Activated CD4-positive, alpha-beta T cell treated with anti-CD3 and anti-CD28 coated beads for 4 hours (primary cell): Measurements from ENCODE around the gene NPAS3.

ENCODE experiments used
- DNase-seq, 2 donors: peaks; one replicate each; pipeline ENCODE4 v3.0.0-alpha.2; 2020

The NPAS3 gene

DNA sequence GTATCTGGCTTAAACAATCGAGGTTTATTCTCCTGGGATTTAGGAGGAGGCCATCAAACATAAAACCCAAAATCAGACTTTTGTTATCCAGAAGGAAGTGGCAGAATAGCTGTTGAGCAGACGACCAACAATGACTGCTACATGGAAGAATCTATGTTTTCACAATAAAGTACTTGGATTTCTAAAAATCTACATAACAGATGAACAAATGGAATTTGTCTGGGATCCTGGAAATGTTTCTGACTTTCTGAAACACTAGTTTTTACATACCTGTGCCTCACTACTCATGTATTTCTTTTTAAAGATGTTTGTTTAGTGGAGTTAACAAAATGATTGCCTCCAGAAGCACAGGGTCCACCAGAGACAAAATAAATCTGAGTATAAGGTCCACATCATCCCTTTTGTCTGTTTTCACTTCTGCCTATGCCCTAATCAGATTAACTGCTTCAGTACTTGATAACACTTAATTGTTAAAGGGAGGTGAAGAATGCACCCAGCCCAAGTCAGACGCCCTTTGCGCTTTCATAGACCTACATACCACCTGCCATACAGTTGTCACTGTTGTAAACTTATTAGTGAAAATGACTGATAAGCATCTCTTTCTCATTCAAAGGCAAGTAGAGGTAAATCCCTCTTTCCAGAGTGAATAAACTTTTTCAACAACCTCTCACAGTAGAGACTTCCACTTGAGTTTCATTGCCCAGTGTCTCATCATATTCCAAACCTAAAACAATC lies 847.6 kb downstream of the NPAS3 start:
- no peak for DNase-seq

DNA sequence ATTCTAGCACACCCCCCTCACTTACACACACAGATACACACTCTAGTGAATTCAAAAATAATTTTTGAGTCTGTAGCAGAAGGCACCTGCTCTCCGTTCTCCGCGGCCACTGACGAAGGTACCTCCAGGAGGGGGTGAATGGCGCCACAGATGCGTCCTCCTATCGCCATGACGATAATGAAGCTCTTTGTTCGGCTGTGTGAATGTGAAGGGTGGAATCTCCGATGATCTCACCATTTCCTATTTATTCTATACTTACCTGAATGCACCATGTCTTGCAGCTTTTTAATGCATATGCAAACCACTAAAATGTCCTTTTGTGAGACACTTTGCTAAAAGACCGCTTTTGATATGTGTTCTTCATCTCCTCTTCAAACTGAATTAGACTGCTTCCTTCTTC lies 849.5 kb downstream of the NPAS3 start:
- no peak for DNase-seq

DNA sequence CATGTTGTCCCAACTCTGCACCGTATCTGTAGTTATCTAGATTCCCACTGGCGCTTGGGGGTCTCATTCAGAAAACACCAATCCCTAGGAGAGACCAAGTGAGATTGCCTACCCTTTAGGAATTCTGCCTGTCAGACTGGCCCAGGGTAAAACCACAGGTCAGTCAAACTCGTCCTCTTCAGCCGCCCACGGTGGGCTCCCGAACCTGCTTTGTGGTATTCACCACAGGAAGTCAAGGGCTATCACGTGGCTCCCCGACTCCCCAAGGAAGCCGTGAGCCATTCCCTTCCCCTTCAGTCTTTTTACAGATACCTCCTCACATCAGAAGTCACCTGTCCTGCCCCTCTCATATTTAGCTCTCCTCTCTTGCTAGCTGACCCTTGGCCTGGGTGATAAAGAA lies 852.3 kb downstream of the NPAS3 start:
- no peak for DNase-seq

DNA sequence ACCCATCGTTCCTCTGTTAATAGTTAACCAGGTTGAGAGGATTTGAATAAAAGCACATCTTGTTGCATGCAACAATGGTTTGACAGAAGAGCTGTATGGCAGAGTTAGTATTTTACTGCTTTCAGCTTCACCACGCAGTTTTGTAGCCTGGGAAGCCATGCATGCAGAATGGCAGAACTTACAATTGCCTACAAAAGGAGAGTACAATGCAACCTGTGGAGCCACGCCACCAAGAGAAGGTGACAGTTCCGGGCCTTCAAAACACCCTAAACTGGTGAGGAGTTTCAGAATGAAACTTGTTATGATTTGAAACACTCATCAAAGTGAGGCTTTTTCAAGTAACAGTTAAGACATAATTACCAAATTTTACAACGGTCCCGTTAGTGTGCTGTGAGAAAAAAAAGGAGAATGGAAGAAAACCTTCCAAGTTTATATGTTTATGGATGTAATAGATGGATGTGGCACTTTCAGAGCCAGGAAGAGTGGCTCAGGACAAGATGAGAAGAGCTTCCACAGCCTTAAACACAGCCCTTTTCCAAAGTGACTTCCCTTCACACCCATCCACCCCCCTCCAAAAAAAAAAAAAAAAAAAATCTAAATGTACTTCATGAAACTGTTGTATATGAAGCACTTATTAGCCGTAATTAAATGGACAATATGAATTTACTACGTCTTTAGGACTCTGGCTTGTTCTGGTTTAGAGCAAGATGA lies 853.5 kb downstream of the NPAS3 start:
- DNase-seq = no peak

DNA sequence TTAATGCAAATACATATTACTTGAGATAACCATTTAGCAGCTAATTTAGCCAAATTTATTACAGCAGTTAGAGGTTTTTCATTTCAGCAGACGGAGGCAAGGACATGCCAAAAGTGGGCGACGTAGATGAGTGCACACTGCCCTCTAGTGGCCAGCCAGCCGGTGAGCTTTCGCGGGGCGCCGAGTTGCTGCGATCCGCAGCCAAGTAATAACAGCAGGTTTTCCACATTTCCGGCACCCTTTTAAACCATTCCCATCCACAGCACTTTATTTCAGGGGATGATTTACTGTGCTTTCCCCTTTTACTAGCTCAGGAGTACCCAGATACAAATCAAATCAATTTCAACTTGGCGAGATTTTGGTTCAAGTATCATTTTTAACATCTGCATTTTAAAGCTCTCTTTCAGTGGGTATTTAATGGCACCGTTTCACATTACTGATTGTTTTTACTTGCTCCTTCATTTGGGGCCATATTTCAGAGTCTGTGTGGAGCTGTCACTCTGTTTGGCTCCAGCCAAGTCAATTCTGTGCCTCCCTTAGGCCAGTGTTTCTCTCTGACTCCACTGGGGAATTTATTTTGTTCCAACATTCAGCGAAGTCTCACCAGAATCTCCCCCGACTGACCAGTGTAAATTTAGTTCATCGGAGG lies 854.2 kb downstream of the NPAS3 start:
- peak; percentile 49 to 60 for DNase-seq

DNA sequence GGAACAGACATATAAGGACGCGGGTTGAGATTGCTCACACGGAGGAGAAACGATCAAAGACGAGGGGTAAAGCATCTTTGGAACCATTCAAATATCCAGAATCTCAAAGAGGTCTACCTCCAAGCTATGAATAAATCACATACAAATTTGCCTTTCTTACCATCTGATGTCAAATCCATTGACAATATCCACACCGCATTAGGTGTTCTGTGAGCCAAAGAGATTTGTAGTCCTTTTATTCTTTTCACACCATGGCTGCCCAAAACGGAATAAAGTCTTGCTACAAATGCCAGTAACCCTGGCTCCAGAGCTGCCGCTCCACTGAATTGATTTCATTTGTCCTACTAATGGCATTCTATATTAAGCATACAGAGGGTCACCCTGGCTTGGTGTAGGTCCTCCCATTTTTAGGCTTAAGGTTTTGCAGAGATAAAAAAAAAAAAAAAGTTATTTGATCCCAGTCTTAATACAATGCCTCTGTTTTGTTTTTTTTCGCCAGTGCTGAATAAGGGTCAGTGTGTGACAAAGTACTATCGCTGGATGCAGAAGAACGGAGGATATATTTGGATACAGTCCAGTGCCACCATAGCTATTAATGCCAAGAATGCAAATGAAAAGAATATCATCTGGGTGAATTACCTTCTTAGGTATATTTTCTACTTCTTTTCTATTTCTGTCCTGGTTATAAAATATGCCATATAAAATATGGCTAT lies 854.9 kb downstream of the NPAS3 start:
- DNase-seq = no peak

DNA sequence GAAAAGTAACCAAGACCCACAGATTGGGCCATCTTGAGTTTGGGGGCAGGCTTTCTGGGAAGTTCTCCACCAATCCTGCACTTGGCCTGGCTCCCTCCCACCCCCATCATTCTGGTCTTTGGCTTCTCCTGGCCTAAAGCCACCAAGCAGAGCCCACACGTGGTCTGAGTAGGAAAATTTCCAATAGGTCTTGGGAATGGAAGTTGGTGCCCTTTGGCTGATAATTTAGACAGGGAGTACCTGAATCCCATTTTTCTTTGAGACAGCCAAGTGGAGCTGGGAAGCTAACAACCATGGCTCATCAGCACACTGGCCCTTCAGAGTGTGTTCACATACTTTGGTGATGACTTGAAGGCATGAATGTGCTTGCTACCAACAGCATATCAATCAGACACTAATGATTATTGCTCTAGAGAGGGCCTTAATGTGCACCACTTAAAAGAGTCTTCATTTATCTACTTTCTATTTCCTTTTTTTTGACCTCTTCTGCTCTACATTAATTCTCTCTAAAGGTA lies 856.2 kb downstream of the NPAS3 start:
- DNase-seq = no peak

DNA sequence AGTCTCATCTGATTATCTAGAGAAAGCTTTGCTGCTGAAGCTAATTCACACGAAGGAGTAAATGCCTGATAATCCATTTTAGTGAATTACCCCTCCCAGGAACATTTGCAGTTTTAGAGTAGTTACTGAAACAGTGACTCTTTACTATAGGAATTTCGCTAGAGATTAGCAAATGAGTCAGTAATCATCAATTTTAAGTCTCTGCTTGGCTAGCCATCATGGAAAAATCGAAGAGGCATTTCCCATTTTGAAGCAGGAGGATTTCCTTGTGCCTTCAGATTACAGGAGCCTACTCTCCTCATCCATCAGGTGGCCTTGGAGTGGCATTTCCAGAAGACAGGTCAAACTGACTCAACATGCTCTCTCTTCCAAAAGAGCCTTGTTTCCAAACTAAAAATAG lies 857.7 kb downstream of the NPAS3 start:
- DNase-seq = no peak

DNA sequence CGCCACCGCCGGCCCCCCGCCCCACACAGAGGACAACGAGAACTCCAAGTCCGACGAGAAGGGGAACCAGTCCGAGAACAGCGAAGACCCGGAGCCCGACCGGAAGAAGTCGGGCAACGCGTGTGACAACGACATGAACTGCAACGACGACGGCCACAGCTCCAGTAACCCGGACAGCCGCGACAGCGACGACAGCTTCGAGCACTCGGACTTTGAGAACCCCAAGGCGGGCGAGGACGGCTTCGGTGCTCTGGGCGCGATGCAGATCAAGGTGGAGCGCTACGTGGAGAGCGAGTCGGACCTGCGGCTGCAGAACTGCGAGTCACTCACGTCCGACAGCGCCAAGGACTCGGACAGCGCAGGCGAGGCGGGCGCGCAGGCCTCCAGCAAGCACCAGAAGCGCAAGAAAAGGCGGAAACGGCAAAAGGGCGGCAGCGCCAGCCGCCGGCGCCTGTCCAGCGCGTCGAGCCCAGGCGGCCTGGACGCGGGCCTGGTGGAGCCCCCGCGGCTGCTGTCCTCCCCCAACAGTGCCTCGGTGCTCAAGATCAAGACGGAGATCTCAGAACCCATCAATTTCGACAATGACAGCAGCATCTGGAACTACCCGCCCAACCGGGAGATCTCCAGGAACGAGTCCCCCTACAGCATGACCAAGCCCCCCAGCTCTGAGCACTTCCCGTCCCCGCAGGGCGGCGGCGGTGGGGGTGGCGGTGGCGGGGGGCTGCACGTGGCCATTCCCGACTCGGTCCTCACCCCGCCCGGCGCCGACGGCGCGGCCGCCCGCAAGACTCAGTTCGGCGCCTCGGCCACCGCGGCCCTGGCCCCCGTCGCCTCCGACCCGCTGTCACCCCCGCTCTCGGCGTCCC lies 861.3 kb downstream of the NPAS3 start:
- DNase-seq = no peak

DNA sequence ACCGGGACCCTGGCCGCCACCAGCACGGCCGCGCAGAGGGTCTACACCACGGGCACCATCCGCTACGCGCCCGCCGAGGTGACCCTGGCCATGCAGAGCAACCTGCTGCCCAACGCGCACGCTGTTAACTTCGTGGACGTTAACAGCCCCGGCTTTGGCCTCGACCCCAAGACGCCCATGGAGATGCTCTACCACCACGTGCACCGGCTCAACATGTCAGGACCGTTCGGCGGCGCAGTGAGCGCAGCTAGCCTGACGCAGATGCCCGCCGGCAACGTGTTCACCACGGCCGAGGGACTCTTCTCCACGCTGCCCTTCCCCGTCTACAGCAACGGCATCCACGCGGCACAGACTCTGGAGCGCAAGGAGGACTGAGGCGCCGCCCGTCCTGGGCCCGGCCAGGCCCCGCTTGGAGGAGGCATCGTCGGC lies 862.1 kb downstream of the NPAS3 start:
- DNase-seq = no peak

DNA sequence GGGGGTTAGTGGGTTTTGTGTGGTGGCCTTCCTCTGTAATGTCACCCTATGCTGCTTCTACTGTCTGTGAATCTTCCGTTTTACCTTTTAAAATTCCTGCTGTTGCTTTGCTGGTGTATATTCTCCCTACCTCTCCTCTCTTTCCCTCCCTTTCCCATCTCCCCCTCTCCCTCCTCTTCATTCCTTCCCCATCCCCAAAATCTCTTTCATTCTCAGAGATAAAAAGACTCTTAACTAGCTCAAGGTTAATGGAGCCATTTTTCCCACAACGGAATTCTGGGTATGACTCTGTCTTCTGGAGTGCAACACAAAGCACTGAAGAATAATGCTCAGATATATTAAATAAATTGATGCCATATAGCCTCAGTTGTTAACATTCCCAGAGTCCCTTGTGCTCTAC lies 864.1 kb downstream of the NPAS3 start:
- no peak for DNase-seq

DNA sequence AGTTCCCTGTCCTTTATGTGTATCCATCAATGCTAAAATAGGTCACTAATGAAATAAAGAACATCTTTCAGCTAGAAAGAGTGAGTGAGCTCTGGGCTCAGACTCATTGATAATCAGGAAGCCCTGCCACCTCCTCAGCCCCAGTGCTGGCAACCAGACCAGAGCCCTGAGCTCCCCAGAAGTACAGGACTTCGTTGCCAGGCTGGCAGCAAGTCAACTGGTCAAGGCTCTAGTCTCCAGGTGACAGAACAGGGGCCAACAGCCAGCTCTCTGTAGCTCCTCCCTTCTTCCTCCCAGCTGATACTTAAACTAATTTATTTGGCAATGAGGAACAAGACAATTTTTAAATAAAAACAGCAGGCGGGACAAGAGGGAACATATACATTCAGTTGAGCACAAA lies 866.9 kb downstream of the NPAS3 start:
- DNase-seq = no peak

DNA sequence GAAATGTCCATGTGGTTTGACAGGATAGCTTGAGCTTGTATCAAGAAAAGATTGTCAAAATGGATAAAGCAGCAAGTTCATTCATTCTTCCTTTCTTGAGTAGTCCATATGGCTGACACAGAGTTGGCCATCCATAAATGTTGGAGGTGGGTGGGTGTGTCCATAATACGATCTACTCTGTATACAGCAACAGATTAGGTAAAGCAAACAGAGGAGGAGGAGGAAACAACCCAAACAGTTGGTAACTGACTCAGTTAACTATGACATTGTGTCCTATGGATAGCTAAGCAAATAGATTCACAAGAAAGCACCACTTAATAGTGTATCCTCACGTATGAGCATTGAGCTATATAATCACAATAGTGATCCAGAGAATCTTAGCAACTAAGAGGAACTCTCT lies 868.2 kb downstream of the NPAS3 start:
- DNase-seq = no peak

DNA sequence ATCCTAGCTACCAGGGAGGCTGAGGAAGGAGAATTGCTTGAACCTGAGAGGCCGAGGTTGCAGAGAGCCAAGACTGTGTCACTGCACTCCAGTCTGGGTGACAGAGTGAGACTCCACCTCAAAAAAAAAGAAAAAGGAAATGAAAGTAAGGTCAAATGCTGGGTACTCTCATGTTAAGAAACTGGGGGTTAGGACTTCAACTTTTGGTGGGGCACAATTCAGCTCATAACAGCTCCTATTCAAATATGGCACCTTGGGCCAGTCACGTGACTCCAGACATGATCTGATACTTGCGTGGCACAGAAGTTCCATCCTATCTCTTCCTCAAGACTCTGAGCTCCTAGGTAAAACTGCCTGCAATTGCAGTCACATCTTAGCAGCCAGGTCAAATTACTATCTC lies 869.5 kb downstream of the NPAS3 start:
- no peak for DNase-seq

DNA sequence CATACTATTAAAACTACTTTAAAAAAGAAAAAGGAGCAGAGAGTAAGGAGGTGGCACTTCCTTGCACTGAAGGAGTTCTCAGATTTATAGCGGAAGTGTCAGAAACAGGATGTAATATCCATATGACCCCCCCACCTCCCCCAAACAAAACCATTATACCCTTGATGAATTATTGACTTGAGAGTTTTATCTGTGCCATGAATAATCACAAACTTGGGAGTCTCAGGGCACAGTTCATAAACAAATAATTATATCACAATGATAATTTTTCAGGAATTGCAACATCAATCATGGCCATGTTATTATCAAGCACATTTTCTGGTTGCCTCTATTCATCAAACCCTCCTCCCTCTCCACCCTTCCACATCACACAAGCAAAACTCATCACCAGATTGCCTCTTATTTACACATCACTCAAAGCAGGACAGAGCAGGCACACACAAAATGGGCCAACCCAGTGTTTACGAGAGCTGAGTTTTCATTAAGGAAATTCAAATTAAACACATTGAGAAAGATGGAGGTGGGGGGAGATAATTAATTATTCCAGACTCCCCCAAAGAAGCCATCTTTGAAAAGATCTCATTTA lies 870.8 kb downstream of the NPAS3 start:
- no peak for DNase-seq

DNA sequence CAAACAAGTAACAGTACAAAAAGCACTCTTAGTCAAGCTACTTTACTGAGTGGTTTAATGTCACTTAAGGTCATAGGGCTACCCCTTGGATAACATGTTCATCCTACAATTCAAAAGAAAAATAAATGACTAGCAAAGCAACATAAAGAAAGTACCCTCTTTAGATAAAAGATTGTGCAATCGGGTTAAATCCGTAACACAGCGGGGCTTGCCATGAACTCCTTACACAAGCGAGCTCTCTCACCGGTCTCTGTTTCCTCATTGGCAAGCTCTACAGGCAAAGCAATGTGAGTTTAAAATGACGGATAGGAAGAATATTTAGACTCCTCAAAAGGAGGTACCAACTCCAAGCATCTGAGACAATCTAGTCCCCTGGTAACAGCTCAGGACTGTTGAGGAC lies 871.6 kb downstream of the NPAS3 start:
- DNase-seq = no peak

DNA sequence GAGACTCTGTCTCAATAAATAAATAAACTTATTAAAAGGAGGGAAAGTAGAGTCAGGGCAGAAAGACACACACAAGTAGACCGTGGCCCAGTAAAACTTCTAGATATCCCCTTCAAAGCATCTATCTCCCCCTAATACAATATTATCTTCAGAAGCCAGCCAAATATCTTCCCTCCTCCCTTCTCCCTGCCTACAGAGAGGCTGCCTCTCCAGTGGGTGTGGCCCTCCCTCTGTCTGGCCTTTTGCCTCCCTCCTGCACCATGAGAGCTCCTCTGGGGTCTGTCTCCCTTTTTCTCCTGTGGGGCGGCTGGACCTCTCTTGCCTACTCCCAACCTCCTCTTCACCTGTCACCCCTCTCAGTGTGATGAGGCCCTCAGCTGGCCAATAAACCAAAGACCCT lies 873.0 kb downstream of the NPAS3 start:
- no peak for DNase-seq

DNA sequence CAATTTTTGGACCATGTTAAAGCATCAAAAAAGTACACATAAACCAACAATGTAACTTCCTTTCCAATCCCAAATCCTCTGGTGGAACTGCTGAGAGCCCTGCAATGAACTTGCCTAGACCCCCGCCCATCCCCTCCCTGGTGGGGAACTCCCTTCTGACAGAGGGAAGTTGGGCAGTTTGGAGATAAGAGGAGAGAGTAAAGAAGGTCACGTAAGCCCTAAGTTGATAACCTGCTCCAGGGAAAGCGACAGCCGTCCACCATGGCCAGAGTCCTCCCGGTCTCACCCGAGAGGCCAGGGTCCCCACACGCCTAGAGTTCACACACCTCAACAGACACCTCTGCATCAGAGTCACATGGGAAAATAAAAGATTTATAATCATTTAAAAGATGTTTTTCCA lies 873.5 kb downstream of the NPAS3 start:
- no peak for DNase-seq

DNA sequence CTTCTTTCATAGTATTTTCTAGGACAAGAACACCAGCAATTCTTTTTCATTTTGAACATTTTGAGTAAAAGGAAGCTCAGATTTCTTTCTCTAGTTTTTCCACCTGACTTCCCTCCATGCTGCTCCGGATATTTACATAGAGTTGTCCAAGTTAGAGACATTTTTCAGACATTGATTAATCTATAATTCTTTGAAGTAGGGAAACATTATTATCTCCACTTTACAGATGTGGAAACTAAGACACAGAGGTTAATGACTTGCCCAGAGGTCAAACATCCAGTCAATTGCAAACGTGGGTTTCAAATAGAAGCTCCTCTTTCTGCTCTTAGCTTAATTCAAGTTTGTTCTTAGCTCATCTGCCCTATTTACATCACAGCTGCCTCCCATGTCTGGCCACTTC lies 873.9 kb downstream of the NPAS3 start:
- no peak for DNase-seq

DNA sequence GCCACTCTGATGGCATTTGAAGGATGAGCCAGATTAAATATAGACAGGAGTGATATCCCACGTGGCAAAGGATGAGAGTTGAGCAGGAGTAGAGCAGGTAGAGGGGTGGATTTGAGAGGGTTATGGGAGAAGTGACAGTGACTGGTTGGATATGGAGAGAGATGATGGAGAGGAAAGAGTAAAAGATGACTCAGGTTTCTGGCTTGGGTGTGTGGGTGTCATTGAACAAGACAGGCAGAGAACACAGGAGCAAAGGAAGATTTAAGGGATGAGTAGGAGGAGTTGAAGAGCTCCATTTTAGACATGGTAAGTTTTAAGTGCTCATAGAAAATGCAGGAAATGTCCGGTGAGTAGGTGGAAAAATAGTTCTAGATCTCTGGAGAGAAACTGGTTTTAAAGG lies 875.3 kb downstream of the NPAS3 start:
- DNase-seq = no peak

DNA sequence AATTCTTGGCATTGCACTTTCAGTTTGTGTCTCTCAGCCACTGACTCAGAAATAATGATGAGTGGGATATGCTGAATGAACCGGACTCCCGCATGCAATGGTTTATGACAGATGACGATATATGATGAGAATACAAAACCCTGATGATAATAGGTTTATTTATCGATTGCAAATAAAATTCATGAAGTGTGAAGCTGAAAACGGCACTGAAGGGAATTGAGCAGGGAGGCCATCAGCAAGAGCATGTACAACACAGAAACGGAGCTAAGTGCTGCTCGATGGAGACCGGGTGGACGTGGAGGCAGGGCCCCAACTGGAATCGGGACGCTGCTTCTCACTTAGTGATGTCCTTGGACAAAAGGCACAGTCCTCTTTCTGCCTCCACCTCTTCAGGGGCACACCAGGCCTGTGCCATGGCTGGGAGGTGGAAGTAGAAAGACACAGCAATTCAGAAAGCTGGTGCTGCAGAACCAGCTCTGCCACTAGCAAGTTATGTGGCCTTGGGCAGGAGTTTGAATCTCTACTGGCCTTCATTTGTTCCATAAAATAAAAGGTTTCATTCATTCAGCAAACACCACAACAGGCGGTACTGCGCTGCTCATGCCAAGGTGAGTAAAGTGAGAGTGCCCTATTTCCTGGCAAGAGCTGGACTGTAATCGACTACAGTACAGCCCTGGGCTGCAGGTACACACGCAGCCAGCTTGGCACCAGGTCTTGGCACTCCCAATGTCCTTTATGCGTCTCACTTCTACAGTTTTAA lies 895.2 kb downstream of the NPAS3 start:
- no peak for DNase-seq
